Mesothelial cell of epicardium (in vitro differentiated cells): ENCODE measurements around the gene CRB2. TPM values are rescaled to one million over a fixed set of nuclear protein-coding genes. Genes with fewer than 3 reads are reported as not detected.

Source experiments
- DNase-seq, 2 experiments: peaks; one replicate each; pipeline ENCODE4 v3.0.0; 2021; ENCODE audit warnings: low spot score in 2 of 2; ENCODE audit not compliant: unreplicated experiment in 2 of 2
- H3K27ac Mint-ChIP-seq: 2 replicates; pipeline ENCODE4 v1.8.0; 2021; ENCODE audit warnings: mixed read lengths
- H3K27me3 Mint-ChIP-seq: 2 replicates; pipeline ENCODE4 v1.8.0; 2021; ENCODE audit warnings: low read depth, mixed read lengths
- H3K36me3 Mint-ChIP-seq: 2 replicates; pipeline ENCODE4 v1.8.0; 2021; ENCODE audit warnings: mixed read lengths
- H3K4me1 Mint-ChIP-seq: 2 replicates; pipeline ENCODE4 v1.8.0; 2021; ENCODE audit warnings: mixed read lengths
- H3K4me3 Mint-ChIP-seq: 2 replicates; pipeline ENCODE4 v1.8.0; 2021; ENCODE audit warnings: mild to moderate bottlenecking, moderate library complexity, mixed read lengths
- H3K9me3 Mint-ChIP-seq: 2 replicates; pipeline ENCODE4 v1.8.0; 2021; ENCODE audit warnings: mixed read lengths
- CTCF ChIP-seq: fragments of 200-600 bp; sonication (generic); IDR thresholded peaks from one replicate; pipeline ENCODE4 v1.5.0; 2021; ENCODE audit warnings: antibody characterized with exemption; ENCODE audit not compliant: unreplicated experiment
- total RNA-seq: library from RNA; stranded (reverse); gene quantifications from 3 replicates; pipeline ENCODE4 v1.2.1, GENCODE V29; 2021

Gene CRB2
- total RNA-seq, 1 donor from 2014 or later: 41.0 TPM

GRCh38 chr9:123387686-123388085 lies 31.7 kb downstream of the CRB2 start:
- H3K4me3 Mint-ChIP-seq: no peak overlapping the region
- H3K27me3 Mint-ChIP-seq: no peaks in the 10 kb centered on the region
- H3K4me1 Mint-ChIP-seq: no peaks in the 10 kb centered on the region

GRCh38 chr9:123389070-123389469 lies 33.1 kb downstream of the CRB2 start:
- no peak overlapping the region for H3K27ac Mint-ChIP-seq
- H3K9me3 Mint-ChIP-seq: no peaks in the 10 kb centered on the region
- no peak for TF ChIP-seq CTCF
- H3K4me3 Mint-ChIP-seq: no peak overlapping the region
- no peaks in the 10 kb centered on the region for H3K4me1 Mint-ChIP-seq
- DNase-seq: no peak
- H3K36me3 Mint-ChIP-seq: no peaks in the 10 kb centered on the region
- H3K27me3 Mint-ChIP-seq: no peaks in the 10 kb centered on the region

More at GRCh38 chr9:123387686-123388085, 31.7 kb downstream of the CRB2 start:
- no peak overlapping the region for H3K27ac Mint-ChIP-seq
- no peak for TF ChIP-seq CTCF
- no peaks in the 10 kb centered on the region for H3K36me3 Mint-ChIP-seq
- no peak for DNase-seq
- no peaks in the 10 kb centered on the region for H3K9me3 Mint-ChIP-seq

- peaks cover 1% of the 10 kb centered on the region for H3K36me3 Mint-ChIP-seq
- no peak for TF ChIP-seq CTCF
- peaks cover 2% of the 10 kb centered on the region for H3K4me1 Mint-ChIP-seq
- no peaks in the 10 kb centered on the region for H3K27me3 Mint-ChIP-seq
- H3K4me3 Mint-ChIP-seq: no peak overlapping the region
- DNase-seq: no peak
- no peak overlapping the region for H3K27ac Mint-ChIP-seq
- no peaks in the 10 kb centered on the region for H3K9me3 Mint-ChIP-seq
These were observed 33.7 kb downstream of the CRB2 start for GRCh38 chr9:123389698-123390097.

GRCh38 chr9:123390337-123391135 lies 34.5 kb downstream of the CRB2 start:
- Mint-ChIP-seq H3K4me1 (peaks cover 2% of the 10 kb centered on the region), H3K9me3 (no peaks in the 10 kb centered on the region), H3K4me3 (no peak overlapping the region), H3K27me3 (no peaks in the 10 kb centered on the region), H3K36me3 (peaks cover 1% of the 10 kb centered on the region), H3K27ac (no peak overlapping the region)
- DNase-seq: no peak
- no peak for TF ChIP-seq CTCF

- Mint-ChIP-seq H3K27ac (no peak overlapping the region), H3K9me3 (no peaks in the 10 kb centered on the region), H3K4me1 (peaks cover 2% of the 10 kb centered on the region), H3K36me3 (peaks cover 1% of the 10 kb centered on the region), H3K27me3 (no peaks in the 10 kb centered on the region), H3K4me3 (no peak overlapping the region)
- no peak for DNase-seq
- TF ChIP-seq CTCF: no peak
These were observed 35.2 kb downstream of the CRB2 start for GRCh38 chr9:123391233-123391632.
